CD4-positive, alpha-beta memory T cell (primary cell): ENCODE data around the gene PRSS36. TPM values are rescaled to one million over a fixed set of nuclear protein-coding genes. Genes with fewer than 3 reads are reported as not detected.
"Not testable (repeated sequence)": the region's sequence is repeated elsewhere in the genome, so short reads cannot be mapped to it uniquely, and the experiment has no call there.

ENCODE experiments used
- CTCF ChIA-PET: fragments of 350-600 bp; sonication (Branson Sonifier 250); formaldehyde crosslinking; loops from one replicate; lab custom pipeline; 2021; ENCODE audit warnings: inconsistent platforms; ENCODE audit not compliant: partially characterized antibody; lab: Charles Lee
- POLR2A ChIA-PET: fragments of 350-600 bp; sonication (Branson Sonifier 250); formaldehyde crosslinking; loops from one replicate; lab custom pipeline; 2021; ENCODE audit not compliant: partially characterized antibody; lab: Charles Lee
- DNase-seq, 5 donors: peaks; one replicate each; pipeline versions ENCODE4 v3.0.0 to v3.0.0-alpha.2; 2020 to 2022; ENCODE audit warnings: mixed read lengths in 1 of 5
- H3K27ac ChIP-seq: one replicate; pipeline ENCODE4 v1.7.0; 2013; ENCODE audit warnings: low read depth, low read length
- H3K27me3 ChIP-seq: 2 replicates; pipeline ENCODE4 v1.7.0; 2013; ENCODE audit warnings: mild to moderate bottlenecking, low read length, moderate library complexity; ENCODE audit not compliant: insufficient read depth
- H3K36me3 ChIP-seq: 2 replicates; pipeline ENCODE4 v1.7.0; 2013; ENCODE audit warnings: mild to moderate bottlenecking, low read length, moderate library complexity; ENCODE audit not compliant: insufficient read depth
- H3K4me1 ChIP-seq: 2 replicates; pipeline ENCODE4 v1.7.0; 2013; ENCODE audit warnings: mild to moderate bottlenecking, low read length, moderate library complexity; ENCODE audit not compliant: insufficient read depth
- H3K4me3 ChIP-seq, 2 donors: one replicate each; pipeline ENCODE4 v1.7.0; 2013; ENCODE audit warnings: low read length in 2 of 2, mild to moderate bottlenecking in 1 of 2
- H3K9me3 ChIP-seq, 2 donors: one replicate each; pipeline ENCODE4 v1.7.0; 2013; ENCODE audit warnings: low read length in 2 of 2, control low read depth in 1 of 2; ENCODE audit not compliant: control insufficient read depth in 1 of 2
- H3K27ac Mint-ChIP-seq, 7 donors: one replicate each; pipeline ENCODE4 v1.8.0; 2020 to 2021; ENCODE audit warnings: mixed read lengths in 7 of 7, mild to moderate bottlenecking in 6 of 7, inconsistent platforms in 3 of 7, moderate library complexity in 3 of 7
- H3K27me3 Mint-ChIP-seq, 2 donors: one replicate each; pipeline ENCODE4 v1.8.0; 2020 to 2021; ENCODE audit warnings: mixed read lengths in 2 of 2
- H3K36me3 Mint-ChIP-seq, 2 donors: one replicate each; pipeline ENCODE4 v1.8.0; 2020 to 2021; ENCODE audit warnings: mixed read lengths in 2 of 2, inconsistent platforms in 1 of 2, mild to moderate bottlenecking in 1 of 2
- H3K4me1 Mint-ChIP-seq, 4 donors: one replicate each; pipeline ENCODE4 v1.8.0; 2020 to 2021; ENCODE audit warnings: mixed read lengths in 4 of 4, mild to moderate bottlenecking in 1 of 4
- H3K4me3 Mint-ChIP-seq, 8 donors: one replicate each; pipeline ENCODE4 v1.8.0; 2020 to 2021; ENCODE audit warnings: mixed read lengths in 8 of 8, mild to moderate bottlenecking in 7 of 8, moderate library complexity in 6 of 8, inconsistent platforms in 3 of 8
- H3K9me3 Mint-ChIP-seq, 8 donors: one replicate each; pipeline ENCODE4 v1.8.0; 2020 to 2021; ENCODE audit warnings: mixed read lengths in 8 of 8, mild to moderate bottlenecking in 5 of 8, inconsistent platforms in 3 of 8, moderate library complexity in 1 of 8
- intact Hi-C: fragments of 100-400 bp; cut with micrococcal nuclease; formaldehyde crosslinking; loops from one replicate; pipeline ENCODE4 v1.15.1; 2023
- polyA plus RNA-seq, 2 donors: library from polyadenylated mRNA; unstranded; fragments of 300-500 nt; fragmentation: Illumina TruSeq; gene quantifications; one replicate each; pipeline ENCODE4 v1.2.3, GENCODE V29; 2021
- total RNA-seq, 2 experiments: library from RNA; stranded (reverse); gene quantifications; one replicate each; pipeline ENCODE4 v1.2.3, GENCODE V29; 2021

The PRSS36 gene
- total and polyA plus RNA-seq, 4 experiments from 2014 or later, result 0.33 to 0.94 (median 0.57) TPM

DNA sequence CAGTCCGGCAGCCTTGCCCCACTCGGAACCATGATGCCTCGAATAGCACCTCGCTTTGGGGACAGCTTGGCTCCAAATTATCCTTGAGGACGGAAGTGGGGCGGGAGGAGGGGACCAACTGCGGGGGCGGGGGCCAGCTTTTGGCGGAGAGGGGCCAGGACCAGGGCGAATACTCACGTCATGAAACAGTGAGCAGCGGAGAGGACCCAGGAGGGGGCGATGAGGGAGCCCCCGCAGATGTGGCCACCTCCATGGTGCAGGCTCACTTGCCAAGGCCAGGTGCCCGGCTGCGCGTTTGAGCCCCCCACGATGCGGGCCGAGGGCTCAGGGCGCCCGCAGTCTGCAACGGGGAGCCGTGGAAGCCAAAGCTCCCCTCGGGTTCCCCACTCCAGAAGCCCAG lies 970 bp downstream of the PRSS36 start:
- Mint-ChIP-seq H3K9me3 (no peaks in the 10 kb centered on the region), H3K27ac (no peak overlapping the region), H3K27me3 (peaks cover 0 to 2% of the 10 kb centered on the region in 2 donors), H3K4me3 (no peak overlapping the region), H3K4me1 (peaks cover 0 to 2% (median under 1%) of the 10 kb centered on the region in 4 donors), H3K36me3 (no peaks in the 10 kb centered on the region)
- no peak overlapping the region for H3K27ac ChIP-seq
- intact Hi-C loops, result no loop called here
- H3K36me3 ChIP-seq, result no peaks in the 10 kb centered on the region
- no peaks in the 10 kb centered on the region for H3K4me1 ChIP-seq
- H3K27me3 ChIP-seq, result no peaks in the 10 kb centered on the region
- no peak for DNase-seq
- CTCF ChIA-PET, result no interaction called here
- POLR2A ChIA-PET, result no interaction called here
- H3K9me3 ChIP-seq, result no peaks in the 10 kb centered on the region
- H3K4me3 ChIP-seq, result no peak overlapping the region

DNA sequence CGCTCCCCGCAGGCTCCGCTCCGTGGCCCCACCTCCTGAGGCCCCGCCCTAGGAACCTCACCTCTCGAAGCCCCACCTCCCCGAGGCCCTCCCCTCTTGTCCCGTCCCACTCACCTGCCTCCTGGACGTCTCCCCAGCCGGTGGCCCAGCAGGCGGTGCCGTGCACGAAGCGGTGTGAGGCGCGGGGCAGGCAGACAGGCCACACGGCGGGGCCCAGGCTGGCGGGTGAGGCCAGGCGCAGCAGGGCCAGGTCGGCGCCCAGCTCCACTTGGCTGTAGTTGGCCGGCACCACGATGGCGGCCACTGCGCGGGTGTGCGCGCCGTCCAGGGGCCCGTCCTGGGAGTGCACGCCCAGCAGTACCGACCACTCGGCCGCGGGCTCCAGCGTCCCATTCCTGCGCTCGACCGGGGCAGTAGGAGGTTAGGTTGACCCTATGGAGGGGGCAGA lies 1.6 kb downstream of the PRSS36 start:
- no peaks in the 10 kb centered on the region for H3K36me3 Mint-ChIP-seq
- no peak for DNase-seq
- Histone ChIP-seq H3K36me3 (no peaks in the 10 kb centered on the region), H3K4me3 (no peak overlapping the region), H3K27me3 (no peaks in the 10 kb centered on the region), H3K9me3 (no peaks in the 10 kb centered on the region), H3K4me1 (no peaks in the 10 kb centered on the region), H3K27ac (no peak overlapping the region)
- intact Hi-C loops, result no loop called here
- H3K4me3 Mint-ChIP-seq, result no peak overlapping the region
- no peak overlapping the region for H3K27ac Mint-ChIP-seq
- peaks cover 0 to 2% of the 10 kb centered on the region in 2 donors for H3K27me3 Mint-ChIP-seq
- ChIA-PET CTCF (no interaction called here), POLR2A (no interaction called here)
- peaks cover 0 to 7% (median 3%) of the 10 kb centered on the region in 4 donors for H3K4me1 Mint-ChIP-seq
- H3K9me3 Mint-ChIP-seq, result no peaks in the 10 kb centered on the region

DNA sequence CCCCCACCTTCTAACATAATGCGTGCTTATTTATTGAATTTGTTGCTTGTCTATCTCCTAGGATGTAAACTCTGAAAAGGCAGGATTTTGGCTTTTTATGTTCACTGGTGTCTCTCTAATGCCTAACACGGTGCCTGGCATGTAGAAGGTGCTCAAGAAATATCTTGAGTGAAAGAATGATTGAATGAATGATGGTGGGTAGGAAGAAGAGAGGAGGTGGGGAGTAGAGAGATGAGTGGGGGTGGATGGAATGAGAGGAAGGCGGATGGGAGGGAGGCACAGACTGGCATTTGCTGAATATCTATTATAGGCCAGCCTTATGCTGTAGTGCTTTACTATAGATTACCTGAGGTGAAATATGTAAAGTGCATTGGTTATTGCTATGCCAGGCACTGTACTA lies 2.3 kb downstream of the PRSS36 start:
- no peaks in the 10 kb centered on the region for H3K9me3 ChIP-seq
- DNase-seq, result no peak
- H3K27ac ChIP-seq, result no peak overlapping the region
- Mint-ChIP-seq H3K4me1 (peaks cover 0 to 7% (median 3%) of the 10 kb centered on the region in 4 donors), H3K4me3 (no peak overlapping the region), H3K9me3 (no peaks in the 10 kb centered on the region), H3K36me3 (no peaks in the 10 kb centered on the region), H3K27me3 (peaks cover 0 to 2% of the 10 kb centered on the region in 2 donors), H3K27ac (peak overlapping the region in 1 of 7 donors; percentile 8)
- peaks cover 7% of the 10 kb centered on the region for H3K4me1 ChIP-seq
- no peak overlapping the region for H3K4me3 ChIP-seq
- ChIA-PET POLR2A (no interaction called here), CTCF (no interaction called here)
- H3K27me3 ChIP-seq, result no peaks in the 10 kb centered on the region
- H3K36me3 ChIP-seq, result no peaks in the 10 kb centered on the region
- intact Hi-C loops, result no loop called here

DNA sequence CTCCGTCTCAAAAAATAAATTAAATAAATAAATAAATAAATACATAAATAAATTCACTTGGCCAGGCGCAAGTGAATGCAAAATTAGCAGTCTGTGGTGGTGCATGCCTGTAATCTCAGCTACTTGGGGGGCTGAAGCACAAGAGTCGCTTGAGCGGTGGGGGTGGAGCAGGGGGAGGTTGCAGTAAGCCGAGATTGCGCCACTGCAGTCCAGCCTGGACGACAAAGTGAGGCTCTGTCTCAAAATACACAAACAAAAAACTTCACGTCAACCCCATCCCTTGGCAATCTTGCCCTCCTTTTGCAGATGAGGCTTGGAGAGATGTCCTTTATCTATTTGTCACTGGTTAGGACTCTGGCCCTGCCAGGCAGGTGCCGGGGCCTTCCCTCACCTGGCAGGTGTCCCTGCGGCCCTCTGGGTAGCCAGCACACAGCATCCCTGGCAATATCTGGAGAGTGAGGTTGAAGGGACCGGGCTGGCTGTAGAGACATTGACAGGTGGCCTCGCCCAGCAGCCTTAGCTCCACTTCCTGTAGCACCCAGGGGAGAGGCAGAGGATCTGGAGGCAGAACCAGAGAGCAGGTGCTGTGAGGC lies 4.4 kb downstream of the PRSS36 start:
- intact Hi-C loops, result no loop called here
- no peak overlapping the region for H3K27ac ChIP-seq
- H3K27me3 ChIP-seq, result no peaks in the 10 kb centered on the region
- H3K36me3 ChIP-seq, result no peaks in the 10 kb centered on the region
- no peak overlapping the region for H3K4me3 ChIP-seq
- Mint-ChIP-seq H3K27ac (no peak overlapping the region), H3K4me1 (peaks cover 3 to 14% (median 10%) of the 10 kb centered on the region in 4 donors), H3K36me3 (no peaks in the 10 kb centered on the region), H3K4me3 (no peak overlapping the region), H3K9me3 (no peaks in the 10 kb centered on the region), H3K27me3 (peaks cover 0 to 2% of the 10 kb centered on the region in 2 donors)
- no peaks in the 10 kb centered on the region for H3K9me3 ChIP-seq
- peaks cover 15% of the 10 kb centered on the region for H3K4me1 ChIP-seq
- POLR2A ChIA-PET, result interaction anchor here (0.6 to 6.0 kb wide), 3 partner anchors 33 to 673 kb away, joined by 3 to 195 read pairs (median 3); partner anchors contain the start of genes FUS, ITGAL, ZNF646 and ZNF668
- CTCF ChIA-PET, result interaction anchor here (0.7 to 2.2 kb wide), 4 partner anchors 19 to 298 kb away, joined by 3 to 5 read pairs (median 4); partner anchors contain the start of gene ZNF843
- DNase-seq, result no peak

DNA sequence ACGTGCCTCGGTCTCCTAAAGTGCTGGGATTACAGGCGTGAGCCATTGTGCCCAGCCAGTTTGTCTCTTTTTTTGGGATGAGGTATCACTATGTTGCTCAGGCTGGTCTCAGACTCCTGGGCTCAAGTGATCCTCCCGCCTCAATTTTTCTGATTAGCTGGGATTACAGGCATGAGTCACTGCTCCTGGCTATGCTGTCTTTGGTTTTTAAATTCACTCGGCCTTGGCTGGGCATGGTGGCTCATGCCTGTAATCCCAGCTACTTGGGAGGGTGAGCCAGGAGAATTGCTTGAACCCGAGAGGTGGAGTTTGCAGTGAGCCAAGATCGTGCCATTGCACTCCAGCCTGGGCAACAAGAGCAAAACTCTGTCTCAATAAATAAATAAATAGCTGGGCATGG lies 5.4 kb downstream of the PRSS36 start:
- H3K4me3 ChIP-seq, intact Hi-C loops, DNase-seq, H3K27ac ChIP-seq, H3K36me3 Mint-ChIP-seq, H3K36me3 ChIP-seq, H3K27me3 ChIP-seq, H3K9me3 ChIP-seq, H3K27me3 Mint-ChIP-seq, H3K9me3 Mint-ChIP-seq: not testable (repeated sequence)
- peaks cover 15% of the 10 kb centered on the region for H3K4me1 ChIP-seq
- H3K4me3 Mint-ChIP-seq, result peak overlapping the region in 1 of 8 donors; percentile 17
- peaks cover 3 to 14% (median 10%) of the 10 kb centered on the region in 4 donors for H3K4me1 Mint-ChIP-seq
- H3K27ac Mint-ChIP-seq, result peak overlapping the region in 1 of 7 donors; percentile 75
- ChIA-PET POLR2A (interaction anchor here (1.1 to 6.0 kb wide), 3 partner anchors 26 to 71 kb away, joined by 3 to 195 read pairs (median 121); partner anchors contain the start of genes FUS, KAT8, ZNF646 and ZNF668), CTCF (interaction anchor here (1.3 to 3.6 kb wide), 6 partner anchors 13 to 159 kb away, joined by 4 to 56 read pairs (median 16); partner anchors contain the start of genes HSD3B7, KAT8, ZNF646 and ZNF668)

DNA sequence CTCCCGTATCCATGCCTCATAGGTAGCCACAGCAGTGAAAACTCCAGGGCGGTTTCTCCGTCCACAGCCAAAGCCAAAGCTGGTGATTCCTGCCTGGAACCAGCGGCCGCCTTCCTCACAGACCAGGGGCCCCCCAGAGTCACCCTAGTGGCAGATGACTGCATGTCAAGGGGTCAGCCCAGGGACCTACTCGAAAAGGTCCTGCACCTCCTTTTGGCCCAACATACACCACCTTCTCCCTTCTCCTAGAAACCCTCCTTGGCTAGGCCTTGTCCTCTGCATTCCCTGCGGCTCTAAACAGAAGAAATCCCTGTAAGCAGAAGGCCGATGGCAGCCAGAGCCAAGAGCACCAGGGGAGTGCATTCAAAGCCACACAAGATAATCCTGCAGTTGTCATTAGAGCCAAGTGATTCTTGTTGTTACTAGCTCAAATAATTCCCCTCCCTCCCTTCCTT lies 6.1 kb downstream of the PRSS36 start:
- no peak overlapping the region for H3K27ac ChIP-seq
- Mint-ChIP-seq H3K4me1 (peaks cover 3 to 14% (median 10%) of the 10 kb centered on the region in 4 donors), H3K9me3 (no peaks in the 10 kb centered on the region), H3K36me3 (no peaks in the 10 kb centered on the region), H3K4me3 (peak overlapping the region; percentile 27 to 75 (median 55)), H3K27me3 (peaks cover 0 to 2% of the 10 kb centered on the region in 2 donors), H3K27ac (peak overlapping the region in 6 of 7 donors; percentile 24 to 75 (median 40))
- no peaks in the 10 kb centered on the region for H3K36me3 ChIP-seq
- intact Hi-C loops, result loop anchor here (2.0 kb wide), 1 partner anchor 39 kb away; no protein-coding TSS in a partner anchor
- no peaks in the 10 kb centered on the region for H3K9me3 ChIP-seq
- POLR2A ChIA-PET, result interaction anchor here (0.6 to 6.0 kb wide), 6 partner anchors 25 to 195 kb away, joined by 3 to 195 read pairs (median 12); partner anchors contain the start of genes FUS, KAT8, ORAI3 and PYCARD
- CTCF ChIA-PET, result interaction anchor here (1.3 to 3.6 kb wide), 7 partner anchors 14 to 159 kb away, joined by 4 to 56 read pairs (median 28); partner anchors contain the start of genes FUS, HSD3B7, KAT8 and ZNF646
- H3K4me3 ChIP-seq, result no peak overlapping the region
- peaks cover 15% of the 10 kb centered on the region for H3K4me1 ChIP-seq
- no peak for DNase-seq
- H3K27me3 ChIP-seq, result no peaks in the 10 kb centered on the region
